CD4-positive, alpha-beta T cell treated with Interleukin-4 for 1 hour (primary cell): ENCODE measurements around the gene ZPBP.
A peak's percentile ranks its signal among the peaks of the same experiment; 100 is the strongest.

Experiments
- DNase-seq, 2 donors: peaks; one replicate each; pipeline ENCODE4 v3.0.0-alpha.2; 2020 to 2022

The ZPBP gene, protein sequence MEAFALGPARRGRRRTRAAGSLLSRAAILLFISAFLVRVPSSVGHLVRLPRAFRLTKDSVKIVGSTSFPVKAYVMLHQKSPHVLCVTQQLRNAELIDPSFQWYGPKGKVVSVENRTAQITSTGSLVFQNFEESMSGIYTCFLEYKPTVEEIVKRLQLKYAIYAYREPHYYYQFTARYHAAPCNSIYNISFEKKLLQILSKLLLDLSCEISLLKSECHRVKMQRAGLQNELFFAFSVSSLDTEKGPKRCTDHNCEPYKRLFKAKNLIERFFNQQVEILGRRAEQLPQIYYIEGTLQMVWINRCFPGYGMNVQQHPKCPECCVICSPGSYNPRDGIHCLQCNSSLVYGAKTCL

GRCh38 chr7:50092579-50093491 lies at the start of gene ZPBP:
TSS of gene ZPBP (minus strand) at chr7:50093246. CDS start at chr7:50093194, 52 bp downstream.
- peak; percentile 60 to 78 for DNase-seq

GRCh38 chr7:50142425-50143017 lies 49.5 kb upstream of the ZPBP start:
- DNase-seq, result peak; percentile 24 to 75

DNA sequence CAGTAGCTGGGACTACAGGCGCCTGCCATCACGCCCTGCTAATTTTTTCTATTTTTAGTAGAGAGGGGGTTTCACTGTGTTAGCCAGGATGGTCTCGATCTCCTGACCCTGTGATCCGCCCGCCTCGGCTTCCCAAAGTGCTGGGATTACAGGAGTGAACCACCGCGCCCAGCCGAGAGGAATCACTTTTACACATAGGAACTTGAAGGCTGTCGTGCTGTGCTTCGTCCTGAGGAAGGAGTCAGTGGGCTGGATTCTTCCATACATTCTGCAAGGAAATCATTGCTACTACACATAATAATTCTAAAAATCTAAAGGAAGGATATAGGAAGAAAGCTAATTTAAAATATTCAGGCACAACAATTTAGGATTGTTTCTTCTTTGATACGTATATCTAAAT lies 48.8 kb upstream of the ZPBP start:
- no peak for DNase-seq

GRCh38 chr7:50141131-50141530 lies 48.1 kb upstream of the ZPBP start:
- no peak for DNase-seq

DNA sequence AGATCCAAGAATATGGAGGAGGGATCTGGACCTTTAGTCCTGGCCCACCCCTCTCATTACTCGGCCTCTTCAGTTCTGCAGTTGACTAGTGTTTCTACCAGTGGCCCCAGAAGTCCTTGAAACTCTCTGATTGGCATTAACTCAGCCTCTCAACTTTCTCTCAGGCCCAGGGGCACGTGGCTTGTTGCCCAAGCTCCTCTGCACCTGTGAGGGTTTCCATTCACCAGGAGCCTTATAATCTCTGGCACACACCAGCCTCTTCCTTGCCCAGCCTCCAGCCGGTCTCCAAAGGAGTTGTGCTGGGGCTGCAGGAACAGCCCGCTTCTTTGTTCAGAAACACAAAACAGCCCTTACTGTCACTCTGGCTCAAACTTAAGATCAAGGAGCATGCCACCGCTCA lies 47.6 kb upstream of the ZPBP start:
- DNase-seq, result no peak

DNA sequence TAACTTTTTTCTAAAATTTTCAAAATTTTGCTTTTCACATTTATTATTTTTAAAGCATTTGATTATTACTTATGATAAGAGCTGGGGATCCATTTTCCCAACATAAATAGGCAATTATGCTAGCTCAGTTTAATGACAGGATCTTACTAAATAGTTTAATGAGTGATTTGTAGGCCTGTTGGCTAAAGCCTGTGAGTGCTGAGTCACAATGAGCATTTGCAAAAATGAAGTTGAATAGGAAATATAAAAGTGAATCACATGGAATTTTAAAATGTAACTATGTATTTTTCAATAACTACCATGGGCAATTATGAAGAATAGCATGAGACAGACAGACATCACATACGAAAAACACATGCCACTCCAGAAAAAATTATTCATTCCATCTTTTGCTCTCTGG lies 45.1 kb upstream of the ZPBP start:
- DNase-seq, result no peak

GRCh38 chr7:50125766-50126165 lies 32.7 kb upstream of the ZPBP start:
- no peak for DNase-seq

GRCh38 chr7:50121286-50121685 lies 28.2 kb upstream of the ZPBP start:
- DNase-seq, result peak in 1 of 2 donors; percentile 43

GRCh38 chr7:50119815-50120637 lies 27.0 kb upstream of the ZPBP start:
- DNase-seq, result peak; percentile 14 to 35

DNA sequence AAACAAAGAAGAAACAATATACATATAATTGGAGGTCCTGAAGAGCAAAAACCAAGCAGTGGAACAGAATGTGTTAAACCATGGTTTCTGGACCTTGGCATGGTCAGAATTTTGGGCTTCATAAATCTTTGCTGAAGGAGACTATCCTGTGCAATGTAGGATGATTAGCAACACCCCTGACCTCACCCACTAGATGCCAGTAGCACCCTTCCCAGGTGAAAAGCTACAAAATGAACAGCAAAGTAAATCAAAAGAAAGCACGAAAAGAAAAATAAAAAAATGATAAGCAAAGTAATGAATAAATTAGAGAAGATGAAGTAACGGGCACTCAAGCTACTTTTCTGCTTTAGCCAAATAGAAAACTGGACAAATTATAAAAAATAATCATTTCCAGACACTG lies 19.2 kb upstream of the ZPBP start:
- no peak for DNase-seq

- DNase-seq, result no peak
These were observed 8.8 kb upstream of the ZPBP start for GRCh38 chr7:50101873-50102272.

DNA sequence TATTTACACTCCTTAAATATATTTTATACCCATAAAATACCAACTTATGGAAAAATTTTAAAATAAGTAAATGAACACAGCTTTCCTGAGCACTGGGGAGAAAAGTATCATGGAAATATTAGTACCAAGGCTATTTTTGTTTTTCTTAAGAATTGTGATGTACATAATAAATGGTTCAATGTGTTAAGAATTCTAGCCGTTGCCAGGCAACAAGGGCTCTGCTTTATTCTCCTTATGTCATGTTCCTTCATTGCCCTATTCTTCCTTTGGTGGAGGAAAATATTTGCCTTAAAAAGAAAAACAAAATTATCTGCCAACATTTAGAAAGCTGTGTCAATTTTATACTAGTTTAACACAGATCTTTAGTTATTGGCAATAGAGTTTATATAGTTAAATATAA lies 2.6 kb upstream of the ZPBP start:
- no peak for DNase-seq

GRCh38 chr7:50088463-50089129 lies 4.5 kb downstream of the ZPBP start:
- no peak for DNase-seq

- no peak for DNase-seq
These were observed 7.7 kb downstream of the ZPBP start for GRCh38 chr7:50085344-50085743.

- no peak for DNase-seq
These were observed 20.0 kb downstream of the ZPBP start for GRCh38 chr7:50073093-50073492.

DNA sequence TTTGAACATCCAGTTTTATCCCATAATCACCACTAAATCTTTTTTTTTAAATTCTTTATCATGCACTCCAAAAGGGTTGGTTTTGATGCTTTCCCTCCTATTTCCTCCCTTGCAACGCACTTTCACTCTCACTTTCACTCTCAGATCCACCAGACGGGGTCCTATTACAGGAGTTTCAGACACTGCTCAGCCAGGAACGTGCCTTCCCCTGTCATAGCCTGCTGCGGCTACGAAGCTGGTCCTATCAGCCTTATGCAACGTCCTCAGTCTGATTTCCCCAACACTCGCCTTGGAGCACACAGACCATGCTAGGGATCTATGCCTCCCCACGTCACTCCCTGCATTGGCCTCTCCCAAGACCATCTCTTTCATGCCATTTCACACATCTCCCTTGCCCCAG lies 23.4 kb downstream of the ZPBP start:
- DNase-seq, result peak in 1 of 2 donors; percentile 33

GRCh38 chr7:50068850-50069551 lies 24.0 kb downstream of the ZPBP start:
- DNase-seq, result peak in 1 of 2 donors; percentile 42

- peak in 1 of 2 donors; percentile 30 for DNase-seq
These were observed 25.0 kb downstream of the ZPBP start for GRCh38 chr7:50068026-50068425.

DNA sequence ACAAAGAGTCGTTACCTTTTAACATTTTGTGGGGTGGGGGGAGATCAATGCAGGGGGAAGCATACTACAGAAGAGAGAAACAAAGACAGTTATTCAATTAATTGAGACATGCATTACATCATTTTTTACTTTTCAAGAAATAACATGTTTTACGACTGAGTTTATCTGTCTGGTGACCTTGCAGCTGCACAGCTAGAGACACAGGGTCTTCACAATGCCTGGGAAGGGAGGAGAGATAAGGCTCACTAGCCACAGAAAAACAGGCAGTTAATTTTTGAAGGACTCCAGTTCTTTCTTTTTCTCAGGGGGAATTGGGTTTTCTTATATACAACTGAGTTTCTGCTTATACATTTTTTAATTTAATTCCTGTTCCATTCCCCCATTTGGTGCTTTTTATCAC lies 30.1 kb downstream of the ZPBP start:
- DNase-seq, result no peak

DNA sequence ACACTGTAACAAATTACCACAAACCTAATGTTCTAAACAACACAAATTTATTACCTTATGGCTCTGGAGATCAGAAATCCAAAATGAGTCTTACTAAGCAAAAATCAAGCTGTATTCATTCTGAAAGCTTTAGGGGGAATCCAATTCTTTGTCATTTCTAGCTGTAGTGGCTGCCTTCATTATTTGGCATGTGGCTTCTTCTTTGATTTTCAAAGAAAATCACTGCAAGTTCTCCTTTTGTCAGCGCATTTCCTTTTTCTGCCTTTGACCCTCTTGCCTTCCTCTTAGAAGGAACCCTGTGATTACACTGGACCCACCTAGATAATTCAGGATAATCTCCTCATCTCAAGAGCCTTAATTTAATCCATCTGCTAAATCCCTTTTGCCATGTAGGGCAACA lies 36.9 kb downstream of the ZPBP start:
- no peak for DNase-seq

DNA sequence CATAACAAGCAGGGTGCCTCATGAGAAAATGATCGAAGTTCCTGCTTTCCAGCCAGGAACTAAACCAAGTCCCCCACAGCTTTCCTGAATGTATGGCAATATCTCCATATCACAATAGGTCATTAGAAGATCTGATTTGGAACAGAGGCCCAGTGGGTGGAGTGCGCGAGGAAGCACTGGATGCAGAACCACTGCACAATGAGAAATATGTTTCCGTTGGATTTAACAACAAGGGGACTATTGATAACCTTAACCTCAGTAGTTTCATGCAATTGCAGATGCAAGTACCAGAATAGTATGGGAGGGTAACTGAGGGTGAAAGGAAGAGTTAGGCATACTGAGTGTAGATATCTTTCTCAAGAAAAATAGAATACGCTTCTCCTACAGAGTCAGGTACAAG lies 45.3 kb downstream of the ZPBP start:
- no peak for DNase-seq
